GM12873 (cell line): ENCODE results near the gene C15orf39.

Source experiments
- TF ChIP-seq, protein P1 (sequence below): IDR thresholded peaks from 2 replicates; pipeline ENCODE4 v1.5.1; 2012; ENCODE audit warnings: low read depth, mild to moderate bottlenecking, moderate library complexity, low read length, control low read depth; ENCODE audit not compliant: insufficient read depth; ENCODE audit errors: missing control alignments

The C15orf39 gene

DNA sequence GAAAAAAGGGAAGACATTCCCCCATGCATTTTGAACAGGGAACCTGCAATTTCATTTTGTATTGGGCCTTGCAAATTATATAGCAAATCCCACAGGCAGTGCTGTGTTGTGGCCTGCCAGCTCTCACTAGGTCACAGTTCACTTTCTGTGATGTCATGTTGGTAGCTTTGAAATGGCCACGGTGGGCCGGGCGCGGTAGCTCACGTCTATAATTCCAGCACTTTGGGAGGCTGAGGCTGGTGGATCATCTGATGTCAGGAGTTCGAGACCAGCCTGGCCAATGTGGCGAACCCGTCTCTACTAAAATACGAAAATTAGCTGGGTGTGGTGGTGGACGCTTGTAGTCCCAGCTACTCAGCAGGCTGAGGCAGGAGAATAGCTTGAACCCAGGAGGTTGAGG is 27.0 kb upstream of the C15orf39 start:
- TF ChIP-seq, protein P1, sequence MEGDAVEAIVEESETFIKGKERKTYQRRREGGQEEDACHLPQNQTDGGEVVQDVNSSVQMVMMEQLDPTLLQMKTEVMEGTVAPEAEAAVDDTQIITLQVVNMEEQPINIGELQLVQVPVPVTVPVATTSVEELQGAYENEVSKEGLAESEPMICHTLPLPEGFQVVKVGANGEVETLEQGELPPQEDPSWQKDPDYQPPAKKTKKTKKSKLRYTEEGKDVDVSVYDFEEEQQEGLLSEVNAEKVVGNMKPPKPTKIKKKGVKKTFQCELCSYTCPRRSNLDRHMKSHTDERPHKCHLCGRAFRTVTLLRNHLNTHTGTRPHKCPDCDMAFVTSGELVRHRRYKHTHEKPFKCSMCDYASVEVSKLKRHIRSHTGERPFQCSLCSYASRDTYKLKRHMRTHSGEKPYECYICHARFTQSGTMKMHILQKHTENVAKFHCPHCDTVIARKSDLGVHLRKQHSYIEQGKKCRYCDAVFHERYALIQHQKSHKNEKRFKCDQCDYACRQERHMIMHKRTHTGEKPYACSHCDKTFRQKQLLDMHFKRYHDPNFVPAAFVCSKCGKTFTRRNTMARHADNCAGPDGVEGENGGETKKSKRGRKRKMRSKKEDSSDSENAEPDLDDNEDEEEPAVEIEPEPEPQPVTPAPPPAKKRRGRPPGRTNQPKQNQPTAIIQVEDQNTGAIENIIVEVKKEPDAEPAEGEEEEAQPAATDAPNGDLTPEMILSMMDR, result no peak

DNA sequence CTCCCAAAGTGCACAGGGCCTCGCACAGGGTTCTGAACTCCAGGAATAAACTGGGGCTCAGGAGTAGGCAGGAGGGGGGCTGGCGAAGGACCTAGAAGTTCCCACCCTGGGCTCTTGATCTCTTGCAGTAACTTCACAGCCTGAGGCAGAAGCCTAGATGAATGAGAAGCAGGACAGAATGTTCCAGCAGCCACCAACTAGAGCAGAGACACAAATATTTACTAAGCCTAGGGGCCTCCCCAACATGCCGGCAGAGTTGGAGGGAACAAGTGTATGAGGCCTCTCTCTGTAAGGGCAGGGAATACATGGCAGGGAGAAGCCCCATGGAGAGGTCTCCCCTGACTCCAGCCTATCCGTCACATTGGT is 25.3 kb upstream of the C15orf39 start:
- TF ChIP-seq, protein P1, result no peak

DNA sequence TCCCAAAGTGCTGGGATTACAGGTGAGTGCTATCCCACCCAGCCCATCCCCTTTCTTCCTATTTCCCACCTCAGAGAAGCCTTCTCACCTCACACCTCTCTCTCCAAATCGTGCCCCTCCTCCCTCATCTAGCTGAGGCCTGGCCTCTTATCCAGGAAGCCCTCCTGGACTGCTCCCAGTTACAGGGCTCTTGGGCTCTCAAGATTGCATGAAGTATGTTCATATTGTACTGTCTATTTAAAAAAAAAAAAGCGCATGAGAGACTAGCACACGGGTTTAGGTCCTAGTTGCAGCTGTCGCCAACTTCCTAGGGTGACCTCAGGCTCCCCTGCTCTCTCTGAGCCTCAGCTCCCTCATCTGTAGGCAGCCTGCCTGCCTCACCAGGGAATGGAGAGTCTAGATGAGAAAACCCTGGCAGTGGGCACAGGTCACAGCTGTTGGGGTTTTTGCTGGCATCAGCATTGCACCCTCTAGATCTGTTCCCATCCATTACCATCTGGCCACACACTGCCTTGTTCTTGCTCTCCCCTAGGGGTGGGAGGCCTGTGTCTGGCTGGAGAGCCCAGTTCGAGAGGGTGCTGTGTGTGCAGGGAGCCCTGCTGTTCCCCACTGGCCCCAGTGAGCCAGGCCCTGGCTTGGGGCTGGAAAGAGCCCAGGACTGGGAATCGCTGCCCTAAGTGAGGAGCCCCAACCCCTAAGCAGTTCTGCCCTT is 24.2 kb upstream of the C15orf39 start:
- TF ChIP-seq, protein P1, result peak; percentile 5

DNA sequence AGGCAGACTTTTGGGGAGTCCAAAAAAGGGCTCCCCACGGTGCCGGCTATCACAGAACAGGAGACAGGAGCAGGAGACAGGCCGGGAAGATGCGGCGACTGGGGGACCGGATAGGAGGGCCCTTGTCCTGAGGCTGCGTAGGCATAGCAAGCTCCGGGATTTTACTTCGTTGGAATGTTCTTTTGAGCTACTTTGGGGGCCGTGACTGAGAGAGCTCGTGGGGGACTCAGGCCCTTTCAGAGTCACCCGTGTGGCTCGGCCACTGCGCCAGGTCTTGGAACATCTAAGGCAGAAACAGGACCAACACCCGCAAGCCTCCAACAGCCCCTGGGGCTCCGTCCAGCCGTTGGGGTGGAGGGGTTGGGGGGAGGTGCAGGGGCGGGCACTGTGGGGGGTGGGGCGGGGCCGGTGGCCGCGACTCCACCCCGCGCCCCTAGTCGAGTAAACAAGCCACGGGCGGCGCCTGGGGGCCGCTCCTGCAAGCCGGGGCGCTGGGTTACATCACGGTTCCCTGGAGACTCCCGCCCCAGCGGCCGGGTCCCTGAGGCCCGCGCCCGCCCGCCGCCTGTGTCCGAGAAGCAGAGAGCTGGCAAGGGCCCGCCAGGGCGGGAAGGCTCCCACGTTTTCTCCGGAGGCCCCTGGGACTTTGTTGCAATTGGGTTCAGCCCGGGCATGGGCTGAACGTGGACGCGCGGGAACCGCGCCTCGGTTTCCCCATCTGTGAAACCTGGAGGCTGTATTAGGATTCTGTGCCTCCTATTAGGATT is 23.3 kb upstream of the C15orf39 start:
- TF ChIP-seq, protein P1, result no peak

DNA sequence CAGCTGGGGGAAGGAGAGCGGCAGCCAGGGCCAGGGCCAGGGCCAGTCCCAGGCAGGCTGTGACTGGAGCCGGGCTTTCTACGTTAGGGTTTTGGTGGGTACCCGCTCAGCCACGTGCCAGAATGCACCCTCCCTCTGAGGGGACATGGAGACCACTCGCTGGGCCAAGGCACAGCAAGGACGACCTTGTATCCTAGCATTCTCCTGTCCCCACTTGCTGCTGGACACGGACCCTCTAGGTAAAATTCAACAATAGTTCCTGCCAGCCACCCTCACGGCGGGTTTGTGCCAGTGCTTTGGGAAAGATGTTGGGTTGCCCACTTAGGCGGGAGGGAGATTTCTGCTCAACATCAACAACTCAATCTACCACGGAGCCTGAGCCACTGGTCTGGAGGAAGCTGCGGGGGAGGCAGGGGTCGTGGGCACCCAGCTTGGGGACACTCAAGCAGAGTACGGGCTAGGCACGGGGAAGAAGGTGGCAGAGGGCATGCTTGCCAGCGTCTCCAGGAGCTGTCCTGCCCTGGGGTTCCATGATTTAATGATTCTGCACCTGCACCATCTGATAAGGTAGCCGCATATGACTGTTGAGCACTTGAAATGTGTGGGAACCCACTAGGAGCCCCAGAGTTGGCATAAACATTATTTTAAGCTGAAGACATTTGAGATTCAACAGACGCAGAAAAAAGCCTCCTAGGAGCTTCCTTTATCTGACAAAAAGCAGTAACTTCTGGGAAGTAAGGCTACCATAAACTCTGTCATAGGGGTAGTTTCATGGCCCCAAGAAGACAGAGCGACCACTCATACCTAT is 22.5 kb upstream of the C15orf39 start:
- TF ChIP-seq, protein P1, result no peak

DNA sequence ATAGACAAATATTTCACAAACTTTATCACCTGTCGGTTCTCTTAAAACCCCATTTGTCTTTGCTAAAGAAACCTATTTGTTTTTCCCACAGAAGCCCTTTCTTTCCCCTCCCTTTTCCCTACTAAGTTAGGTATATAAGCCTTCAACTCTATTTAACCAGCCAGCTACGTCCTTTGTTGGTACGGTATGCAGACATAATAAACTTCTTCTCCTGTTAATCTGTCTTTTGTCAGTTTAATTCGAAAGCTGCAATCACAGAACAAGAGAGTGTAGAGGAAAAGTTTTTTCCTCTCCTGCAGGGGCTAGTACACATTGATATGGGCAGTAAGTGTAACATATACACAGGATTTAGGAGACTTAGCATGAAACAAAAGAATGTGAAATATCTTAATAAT is 21.9 kb upstream of the C15orf39 start:
- TF ChIP-seq, protein P1, result no peak

DNA sequence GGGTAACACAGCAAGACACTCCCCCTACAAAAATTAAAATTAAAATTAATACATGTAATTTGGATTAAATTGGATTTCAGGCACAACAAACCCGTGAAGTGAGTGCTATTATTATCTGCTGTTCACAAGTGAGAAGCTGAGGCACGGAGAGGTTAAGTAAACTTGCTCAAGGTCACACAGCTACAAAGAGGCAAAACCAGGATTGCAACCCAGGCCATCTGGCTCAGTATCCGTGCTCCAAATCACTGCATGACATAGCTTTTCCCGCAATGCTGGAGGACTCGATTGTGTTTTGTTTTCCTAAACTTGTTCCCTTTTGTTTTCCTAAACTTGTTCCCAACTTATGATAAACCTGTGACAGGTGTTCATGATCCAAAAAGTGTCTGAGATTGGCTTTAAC is 19.9 kb upstream of the C15orf39 start:
- TF ChIP-seq, protein P1, result no peak
